GM10847 (cell line): ENCODE data around the gene MDGA2.

Experiments
- POLR2A ChIP-seq: IDR thresholded peaks from 2 replicates; pipeline ENCODE4 v1.6.1; 2011; ENCODE audit not compliant: insufficient read length; ENCODE audit errors: extremely low read depth

Gene MDGA2

GRCh38 chr14:47345016-47345415, 330.4 kb downstream of the MDGA2 start:
- TF ChIP-seq POLR2A, result no peak

GRCh38 chr14:47332939-47333338, 342.5 kb downstream of the MDGA2 start:
- TF ChIP-seq POLR2A, result no peak

GRCh38 chr14:47332106-47332505, 343.3 kb downstream of the MDGA2 start:
- no peak for TF ChIP-seq POLR2A

GRCh38 chr14:47328376-47328775, 347.0 kb downstream of the MDGA2 start:
- no peak for TF ChIP-seq POLR2A

- no peak for TF ChIP-seq POLR2A
Measured at GRCh38 chr14:47327336-47327735, 348.1 kb downstream of the MDGA2 start.

GRCh38 chr14:47322751-47323150, 352.7 kb downstream of the MDGA2 start:
- TF ChIP-seq POLR2A, result no peak

GRCh38 chr14:47302121-47302520, 373.3 kb downstream of the MDGA2 start:
- no peak for TF ChIP-seq POLR2A

- TF ChIP-seq POLR2A, result no peak
Measured at GRCh38 chr14:47300796-47301195, 374.6 kb downstream of the MDGA2 start.

GRCh38 chr14:47297374-47297773, 378.0 kb downstream of the MDGA2 start:
- TF ChIP-seq POLR2A, result no peak

GRCh38 chr14:47284283-47284682, 391.1 kb downstream of the MDGA2 start:
- TF ChIP-seq POLR2A, result no peak

GRCh38 chr14:47278233-47278842, 397.1 kb downstream of the MDGA2 start:
- TF ChIP-seq POLR2A, result no peak

- no peak for TF ChIP-seq POLR2A
Measured at GRCh38 chr14:47277703-47278102, 397.7 kb downstream of the MDGA2 start.

GRCh38 chr14:47276931-47277330, 398.5 kb downstream of the MDGA2 start:
- no peak for TF ChIP-seq POLR2A

- no peak for TF ChIP-seq POLR2A
Measured at GRCh38 chr14:47273939-47274338, 401.5 kb downstream of the MDGA2 start.

- TF ChIP-seq POLR2A, result no peak
Measured at GRCh38 chr14:47270715-47271114, 404.7 kb downstream of the MDGA2 start.

- TF ChIP-seq POLR2A, result no peak
Measured at GRCh38 chr14:47269756-47270492, 405.5 kb downstream of the MDGA2 start.

GRCh38 chr14:47264842-47265241, 410.6 kb downstream of the MDGA2 start:
- no peak for TF ChIP-seq POLR2A
